Measurements from ENCODE around the gene PER1. TPM values are rescaled to one million over a fixed set of nuclear protein-coding genes. Genes with fewer than 3 reads are reported as not detected.

Gene PER1
- total and polyA plus RNA-seq, 2 of the 4 experiments (the other 2 are of a cell fraction): 3.4 to 10.5 TPM

DNA sequence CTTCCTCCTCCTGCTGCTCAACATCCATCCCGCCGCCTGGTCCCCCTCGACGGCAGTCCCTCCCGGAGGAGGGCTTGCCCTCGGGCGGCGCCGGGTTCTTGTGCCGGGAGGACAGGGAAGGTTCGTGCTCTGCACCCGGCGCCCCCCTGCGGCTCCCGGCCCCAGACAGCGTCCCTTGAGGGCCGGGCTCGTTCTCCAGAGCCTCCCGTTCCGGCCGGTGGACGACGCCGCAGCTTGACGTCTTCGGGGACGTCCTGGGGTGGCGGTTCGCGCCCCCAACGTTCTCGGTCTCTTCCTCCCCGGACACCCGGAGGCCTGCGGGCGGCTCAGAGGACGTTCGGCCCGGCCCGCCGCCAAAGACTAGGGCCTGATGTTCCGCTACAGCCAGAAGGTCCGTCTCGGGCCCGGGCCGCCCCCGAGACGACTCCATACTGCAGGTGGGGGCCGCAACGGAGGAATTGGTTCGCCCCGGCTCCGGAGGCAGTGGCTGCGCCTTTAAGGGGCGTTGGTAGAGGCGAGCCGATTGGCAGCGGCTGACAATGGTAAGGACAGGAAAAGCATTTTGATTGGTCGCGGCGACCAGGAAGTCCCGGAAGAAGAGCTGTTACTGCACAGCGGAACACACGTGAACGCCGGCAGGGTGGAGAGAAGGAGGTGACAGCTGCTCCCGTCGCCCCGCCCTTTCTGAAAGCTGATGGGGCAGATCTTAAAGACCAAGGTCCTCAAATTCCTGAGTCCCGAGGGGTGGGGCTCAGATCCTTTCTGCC lies 37.7 kb upstream of the PER1 start, which contains the start of gene BORCS6:
Gene BORCS6 (minus strand): TSS at position 470 of the 767 bp plus-strand sequence. CDS start 40 bp downstream, at position 430.
- Histone ChIP-seq H2BK15ac (ENCODE audit: low read depth, low read length) (peak within 1 kb of the TSS; percentile 81; the same call in 2 of the 3 replicates), H3K36me3 (ENCODE audit: control insufficient read depth, insufficient read depth, low read length) (no peaks in the 10 kb centered on the region), H2AK9ac (replicated peaks; ENCODE audit: low read depth, low read length, poor library complexity) (peak within 1 kb of the TSS; percentile 93), H3K9me1 (ENCODE audit: insufficient read depth, low read length) (peaks cover 21% of the 10 kb centered on the region), H2BK5ac (ENCODE audit: low read depth, low read length, poor library complexity, severe bottlenecking) (peak within 1 kb of the TSS; percentile 75), H3K14ac (replicated peaks; ENCODE audit: low read depth, low read length) (peak within 1 kb of the TSS; percentile 56), H4K20me1 (ENCODE audit: insufficient read depth, low read length) (peaks cover 22% of the 10 kb centered on the region), H3K4me1 (ENCODE audit: control insufficient read depth, insufficient read depth, low read length) (peaks cover 13% of the 10 kb centered on the region), H3K4me3 (ENCODE audit: insufficient read depth, low read depth, low read length) (peak within 1 kb of the TSS; percentile 74), H3K23ac (ENCODE audit: low read depth, low read length) (peak within 1 kb of the TSS; percentile 31), H3K79me1 (ENCODE audit: low read depth in 1 of 2, low read length in 2 of 2) (peaks cover 0 to 21% of the 10 kb centered on the region in 2 experiments; a peak in 2 of 4 replicates), H3K56ac (ENCODE audit: extremely low read depth, insufficient read depth, low read length) (no peak within 1 kb of the TSS), H3K9ac (ENCODE audit: low read depth, low read length) (peak within 1 kb of the TSS; percentile 41), H2BK20ac (ENCODE audit: low read depth, low read length) (peak within 1 kb of the TSS; percentile 23; the same call in 1 of the 2 replicates), H3K4me2 (ENCODE audit: low read depth, low read length) (peak within 1 kb of the TSS; percentile 75), H4K8ac (ENCODE audit: low read depth in 2 of 2, low read length in 2 of 2) (peak within 1 kb of the TSS; percentile 63 to 93), H3K9me3 (ENCODE audit: control insufficient read depth, insufficient read depth, low read length) (no peaks in the 10 kb centered on the region), H2AFZ (replicated peaks; ENCODE audit: low read length, poor library complexity) (peak within 1 kb of the TSS; percentile 97), H4K91ac (ENCODE audit: insufficient read depth, low read depth, low read length) (peak within 1 kb of the TSS; percentile 78), H2AK5ac (ENCODE audit: low read depth, low read length) (peak within 1 kb of the TSS; percentile 69; the same call in 1 of the 2 replicates), H4K5ac (ENCODE audit: low read depth, low read length) (peak within 1 kb of the TSS; percentile 95), H3K27ac (ENCODE audit: insufficient read depth, low read length) (peak within 1 kb of the TSS; percentile 69), H2BK120ac (ENCODE audit: low read depth, low read length) (peak within 1 kb of the TSS; percentile 45; the same call in 1 of the 2 replicates), H3K27me3 (ENCODE audit: control insufficient read depth, insufficient read depth, low read length) (no peaks in the 10 kb centered on the region), H3K4ac (ENCODE audit: low read depth, low read length) (peak within 1 kb of the TSS; percentile 70), H3K18ac (ENCODE audit: low read depth, low read length) (peak within 1 kb of the TSS; percentile 33)
- ATAC-seq (ENCODE audit: low read depth) (peak; percentile 49), DNase-seq (peak; percentile 98)
- in situ Hi-C loops (cut with MboI; ENCODE audit: low sequenced_read_pairs) (no loop called here), intact Hi-C loops (cut with micrococcal nuclease) (loop anchor here (5.0 kb wide), 1 partner anchor 112 kb away; no protein-coding TSS in a partner anchor), dilution Hi-C loops (cut with HindIII; ENCODE audit: low sequenced_read_pairs, unreplicated experiment) (no loop called here)
- CTCF ChIA-PET: interaction anchor here (1.5 kb wide), 1 partner anchor 71 kb away, joined by 6 read pairs; no protein-coding TSS in a partner anchor
- no TSS peak for BruUV-seq (replicated peaks)
- WGBS, 2 experiments (ENCODE audit: extremely low coverage in 2 of 2, insufficient read length in 1 of 2): 0% methylated on average over 40 of the region's 70 CpGs; no CpG with 5 or more reads in 1 of the 2 experiments
- POLR2A ChIA-PET (ENCODE audit: unreplicated experiment): interaction anchor here (0.5 to 0.8 kb wide), 4 partner anchors 11 to 52 kb away, joined by 3 to 5 read pairs (median 4); no protein-coding TSS in a partner anchor
- TF ChIP-seq MAFK (IDR thresholded peaks at IDR 0.05; ENCODE audit: low read depth, low read length) (peak; percentile 56), FOS (IDR thresholded peaks at IDR 0.05; ENCODE audit: low read depth, low read length) (no peak), CTCF (conservative IDR thresholded peaks at IDR 0.05; ENCODE audit: low read depth, low read length) (no peak), NFE2L2 (IDR thresholded peaks at IDR 0.05; ENCODE audit: low read depth, low read length) (no peak), RFX5 (IDR thresholded peaks at IDR 0.05; ENCODE audit: low read depth, low read length) (no peak), CEBPB (IDR thresholded peaks at IDR 0.05; ENCODE audit: low read depth, low read length) (no peak), RAD21 (IDR thresholded peaks at IDR 0.05; ENCODE audit: low read length) (no peak), RCOR1 (IDR thresholded peaks at IDR 0.05; ENCODE audit: insufficient replicate concordance, low read length) (no peak), MAZ (IDR thresholded peaks at IDR 0.05; ENCODE audit: borderline replicate concordance, low read depth, low read length) (peak; percentile 90; the same call in 1 of the 2 replicates), SMC3 (IDR thresholded peaks at IDR 0.05; ENCODE audit: low read depth, low read length) (no peak), CHD1 (IDR thresholded peaks at IDR 0.05; ENCODE audit: low read depth, low read length) (no peak), POLR2A (IDR thresholded peaks at IDR 0.05; ENCODE audit: low read depth, low read length) (peak; percentile 59)
- TF ChIP-seq, protein P1, sequence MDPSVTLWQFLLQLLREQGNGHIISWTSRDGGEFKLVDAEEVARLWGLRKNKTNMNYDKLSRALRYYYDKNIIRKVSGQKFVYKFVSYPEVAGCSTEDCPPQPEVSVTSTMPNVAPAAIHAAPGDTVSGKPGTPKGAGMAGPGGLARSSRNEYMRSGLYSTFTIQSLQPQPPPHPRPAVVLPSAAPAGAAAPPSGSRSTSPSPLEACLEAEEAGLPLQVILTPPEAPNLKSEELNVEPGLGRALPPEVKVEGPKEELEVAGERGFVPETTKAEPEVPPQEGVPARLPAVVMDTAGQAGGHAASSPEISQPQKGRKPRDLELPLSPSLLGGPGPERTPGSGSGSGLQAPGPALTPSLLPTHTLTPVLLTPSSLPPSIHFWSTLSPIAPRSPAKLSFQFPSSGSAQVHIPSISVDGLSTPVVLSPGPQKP (IDR thresholded peaks at IDR 0.05; ENCODE audit: borderline replicate concordance, low read depth, low read length): no peak
- TF ChIP-seq, protein P2, sequence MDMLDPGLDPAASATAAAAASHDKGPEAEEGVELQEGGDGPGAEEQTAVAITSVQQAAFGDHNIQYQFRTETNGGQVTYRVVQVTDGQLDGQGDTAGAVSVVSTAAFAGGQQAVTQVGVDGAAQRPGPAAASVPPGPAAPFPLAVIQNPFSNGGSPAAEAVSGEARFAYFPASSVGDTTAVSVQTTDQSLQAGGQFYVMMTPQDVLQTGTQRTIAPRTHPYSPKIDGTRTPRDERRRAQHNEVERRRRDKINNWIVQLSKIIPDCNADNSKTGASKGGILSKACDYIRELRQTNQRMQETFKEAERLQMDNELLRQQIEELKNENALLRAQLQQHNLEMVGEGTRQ (IDR thresholded peaks at IDR 0.05; ENCODE audit: low read depth, low read length): peak; percentile 87

All from IMR-90 (cell line).